Activated T-helper 17 cell treated with anti-CD3 and anti-CD28 coated beads, Interleukin-2, amount 50 U/mL, for 72 hours (primary cell): ENCODE results near the gene DNM3. TPM values are rescaled to one million over a fixed set of nuclear protein-coding genes. Genes with fewer than 3 reads are reported as not detected.

ENCODE experiments used
- ATAC-seq: fragments of 150-1000 bp; cut with Tn5 transposase; replicated peaks from 2 replicates; pipeline ENCODE4 v1.10.0; 2021; ENCODE audit warnings: mild to moderate bottlenecking, moderate library complexity
- H3K27ac Mint-ChIP-seq: one replicate; pipeline ENCODE4 v1.8.0; 2022; ENCODE audit warnings: mixed read lengths
- H3K27me3 Mint-ChIP-seq: one replicate; pipeline ENCODE4 v1.8.0; 2022; ENCODE audit warnings: mixed read lengths
- H3K36me3 Mint-ChIP-seq: one replicate; pipeline ENCODE4 v1.8.0; 2022; ENCODE audit warnings: low read depth, mild to moderate bottlenecking, mixed read lengths
- H3K4me1 Mint-ChIP-seq: one replicate; pipeline ENCODE4 v1.8.0; 2022; ENCODE audit warnings: mixed read lengths
- H3K4me3 Mint-ChIP-seq: one replicate; pipeline ENCODE4 v1.8.0; 2022; ENCODE audit warnings: mild to moderate bottlenecking, mixed read lengths
- H3K9me3 Mint-ChIP-seq: one replicate; pipeline ENCODE4 v1.8.0; 2022; ENCODE audit warnings: mixed read lengths
- total RNA-seq, 2 donors: library from RNA; stranded (reverse); gene quantifications; one replicate each; pipeline ENCODE4 v1.2.3, GENCODE V29; 2022

DNM3 gene
- total RNA-seq, 2 donors from 2014 or later: 3.0 to 5.8 TPM

- peak overlapping the region; percentile 51 for H3K27ac Mint-ChIP-seq
- H3K4me1 Mint-ChIP-seq: peaks cover 27% of the 10 kb centered on the region
- H3K9me3 Mint-ChIP-seq: no peaks in the 10 kb centered on the region
- ATAC-seq: no peak
- no peaks in the 10 kb centered on the region for H3K36me3 Mint-ChIP-seq
- peak overlapping the region; percentile 65 for H3K4me3 Mint-ChIP-seq
- H3K27me3 Mint-ChIP-seq: no peaks in the 10 kb centered on the region
Observed at GRCh38 chr1:172399756-172400721, 558.7 kb downstream of the DNM3 start.

- Mint-ChIP-seq H3K4me3 (no peak overlapping the region), H3K4me1 (peaks cover 27% of the 10 kb centered on the region), H3K27me3 (no peaks in the 10 kb centered on the region), H3K27ac (peak overlapping the region; percentile 51), H3K9me3 (no peaks in the 10 kb centered on the region), H3K36me3 (no peaks in the 10 kb centered on the region)
- ATAC-seq: no peak
Observed at GRCh38 chr1:172400722-172401105, 559.4 kb downstream of the DNM3 start.

GRCh38 chr1:172401477-172401876 is 560.2 kb downstream of the DNM3 start:
- Mint-ChIP-seq H3K27ac (no peak overlapping the region), H3K9me3 (no peaks in the 10 kb centered on the region), H3K36me3 (no peaks in the 10 kb centered on the region), H3K27me3 (no peaks in the 10 kb centered on the region), H3K4me1 (peaks cover 30% of the 10 kb centered on the region), H3K4me3 (no peak overlapping the region)
- no peak for ATAC-seq

GRCh38 chr1:172401892-172402291 is 560.6 kb downstream of the DNM3 start:
- no peak overlapping the region for H3K4me3 Mint-ChIP-seq
- peaks cover 30% of the 10 kb centered on the region for H3K4me1 Mint-ChIP-seq
- H3K27ac Mint-ChIP-seq: no peak overlapping the region
- H3K27me3 Mint-ChIP-seq: no peaks in the 10 kb centered on the region
- no peaks in the 10 kb centered on the region for H3K36me3 Mint-ChIP-seq
- no peak for ATAC-seq
- H3K9me3 Mint-ChIP-seq: no peaks in the 10 kb centered on the region

- Mint-ChIP-seq H3K9me3 (no peaks in the 10 kb centered on the region), H3K36me3 (no peaks in the 10 kb centered on the region), H3K4me1 (peaks cover 24% of the 10 kb centered on the region), H3K4me3 (no peak overlapping the region), H3K27me3 (no peaks in the 10 kb centered on the region), H3K27ac (no peak overlapping the region)
- ATAC-seq: no peak
Observed at GRCh38 chr1:172402878-172403569, 561.7 kb downstream of the DNM3 start.

GRCh38 chr1:172404121-172404520 is 562.8 kb downstream of the DNM3 start:
- Mint-ChIP-seq H3K36me3 (no peaks in the 10 kb centered on the region), H3K4me1 (peaks cover 13% of the 10 kb centered on the region), H3K9me3 (no peaks in the 10 kb centered on the region), H3K27ac (no peak overlapping the region), H3K27me3 (no peaks in the 10 kb centered on the region), H3K4me3 (no peak overlapping the region)
- ATAC-seq: no peak

- H3K27ac Mint-ChIP-seq: no peak overlapping the region
- H3K27me3 Mint-ChIP-seq: no peaks in the 10 kb centered on the region
- H3K4me1 Mint-ChIP-seq: peaks cover 4% of the 10 kb centered on the region
- H3K9me3 Mint-ChIP-seq: no peaks in the 10 kb centered on the region
- no peaks in the 10 kb centered on the region for H3K36me3 Mint-ChIP-seq
- H3K4me3 Mint-ChIP-seq: no peak overlapping the region
- peak; percentile 73 for ATAC-seq
Observed at GRCh38 chr1:172405912-172406311, 564.6 kb downstream of the DNM3 start.

GRCh38 chr1:172406968-172407367 is 565.7 kb downstream of the DNM3 start:
- Mint-ChIP-seq H3K9me3 (no peaks in the 10 kb centered on the region), H3K4me3 (no peak overlapping the region), H3K27me3 (no peaks in the 10 kb centered on the region), H3K4me1 (peaks cover 4% of the 10 kb centered on the region), H3K27ac (no peak overlapping the region), H3K36me3 (no peaks in the 10 kb centered on the region)
- ATAC-seq: no peak

GRCh38 chr1:172408958-172409357 is 567.7 kb downstream of the DNM3 start:
- no peaks in the 10 kb centered on the region for H3K9me3 Mint-ChIP-seq
- ATAC-seq: no peak
- H3K27me3 Mint-ChIP-seq: no peaks in the 10 kb centered on the region
- no peaks in the 10 kb centered on the region for H3K36me3 Mint-ChIP-seq
- H3K27ac Mint-ChIP-seq: no peak overlapping the region
- peaks cover 4% of the 10 kb centered on the region for H3K4me1 Mint-ChIP-seq
- H3K4me3 Mint-ChIP-seq: no peak overlapping the region

GRCh38 chr1:172410027-172410426 is 568.7 kb downstream of the DNM3 start:
- Mint-ChIP-seq H3K4me3 (no peak overlapping the region), H3K4me1 (peaks cover 4% of the 10 kb centered on the region), H3K36me3 (no peaks in the 10 kb centered on the region), H3K9me3 (no peaks in the 10 kb centered on the region), H3K27ac (no peak overlapping the region), H3K27me3 (no peaks in the 10 kb centered on the region)
- no peak for ATAC-seq

- H3K4me3 Mint-ChIP-seq: no peak overlapping the region
- no peaks in the 10 kb centered on the region for H3K9me3 Mint-ChIP-seq
- peak overlapping the region; percentile 18 for H3K27ac Mint-ChIP-seq
- no peaks in the 10 kb centered on the region for H3K36me3 Mint-ChIP-seq
- peak; percentile 90 for ATAC-seq
- H3K27me3 Mint-ChIP-seq: no peaks in the 10 kb centered on the region
- no peaks in the 10 kb centered on the region for H3K4me1 Mint-ChIP-seq
Observed at GRCh38 chr1:172411791-172412338, 570.6 kb downstream of the DNM3 start.

- no peaks in the 10 kb centered on the region for H3K4me1 Mint-ChIP-seq
- H3K9me3 Mint-ChIP-seq: no peaks in the 10 kb centered on the region
- no peak for ATAC-seq
- H3K27ac Mint-ChIP-seq: no peak overlapping the region
- H3K27me3 Mint-ChIP-seq: no peaks in the 10 kb centered on the region
- no peak overlapping the region for H3K4me3 Mint-ChIP-seq
- H3K36me3 Mint-ChIP-seq: no peaks in the 10 kb centered on the region
Observed at GRCh38 chr1:172414331-172414730, 573.0 kb downstream of the DNM3 start.

GRCh38 chr1:172416496-172417035 is 575.3 kb downstream of the DNM3 start:
- ATAC-seq: no peak
- no peaks in the 10 kb centered on the region for H3K4me1 Mint-ChIP-seq
- H3K9me3 Mint-ChIP-seq: no peaks in the 10 kb centered on the region
- H3K27me3 Mint-ChIP-seq: no peaks in the 10 kb centered on the region
- H3K4me3 Mint-ChIP-seq: no peak overlapping the region
- no peaks in the 10 kb centered on the region for H3K36me3 Mint-ChIP-seq
- H3K27ac Mint-ChIP-seq: no peak overlapping the region

GRCh38 chr1:172417557-172417956 is 576.3 kb downstream of the DNM3 start:
- no peaks in the 10 kb centered on the region for H3K36me3 Mint-ChIP-seq
- ATAC-seq: no peak
- no peaks in the 10 kb centered on the region for H3K4me1 Mint-ChIP-seq
- no peaks in the 10 kb centered on the region for H3K9me3 Mint-ChIP-seq
- no peak overlapping the region for H3K4me3 Mint-ChIP-seq
- no peak overlapping the region for H3K27ac Mint-ChIP-seq
- no peaks in the 10 kb centered on the region for H3K27me3 Mint-ChIP-seq
